HG03139 (cell line): ENCODE data around the gene MID1.

Experiments
- ATAC-seq: cut with Tn5 transposase; IDR thresholded peaks from one replicate; pipeline ENCODE4 v1.9.1; 2021; ENCODE audit not compliant: unreplicated experiment

Gene MID1

DNA sequence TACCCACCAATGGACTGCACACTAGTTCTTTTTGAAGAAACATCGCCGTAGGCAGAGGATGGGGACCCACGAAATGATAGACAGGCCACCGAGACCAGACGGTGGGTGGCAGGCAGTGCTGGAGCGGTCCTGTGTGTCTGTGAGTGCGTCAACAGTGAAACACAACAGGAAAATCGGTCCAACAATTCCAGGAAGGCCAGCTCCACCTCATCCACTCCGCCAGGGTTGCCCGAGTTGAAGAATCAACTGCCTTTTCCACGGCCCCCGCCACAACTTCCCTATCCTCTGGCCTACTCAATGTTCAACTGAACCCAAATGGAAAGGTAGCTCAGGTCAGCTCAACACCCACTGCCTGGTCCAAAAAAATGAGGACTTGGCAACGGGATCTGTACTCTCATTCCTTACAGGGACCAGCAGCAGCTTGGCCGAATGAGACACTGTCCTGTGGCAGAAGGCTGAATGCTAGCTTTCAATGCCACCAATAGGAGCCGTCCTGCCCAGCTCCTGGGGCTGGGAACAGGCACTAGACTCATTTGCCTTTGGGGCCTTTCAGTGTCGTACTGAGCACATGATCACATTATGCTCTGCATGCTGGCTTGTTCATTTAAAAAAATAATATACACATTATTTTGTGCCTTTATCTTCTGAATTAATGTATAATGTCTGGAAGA, 43.5 kb downstream of the MID1 start:
- no peak for ATAC-seq

DNA sequence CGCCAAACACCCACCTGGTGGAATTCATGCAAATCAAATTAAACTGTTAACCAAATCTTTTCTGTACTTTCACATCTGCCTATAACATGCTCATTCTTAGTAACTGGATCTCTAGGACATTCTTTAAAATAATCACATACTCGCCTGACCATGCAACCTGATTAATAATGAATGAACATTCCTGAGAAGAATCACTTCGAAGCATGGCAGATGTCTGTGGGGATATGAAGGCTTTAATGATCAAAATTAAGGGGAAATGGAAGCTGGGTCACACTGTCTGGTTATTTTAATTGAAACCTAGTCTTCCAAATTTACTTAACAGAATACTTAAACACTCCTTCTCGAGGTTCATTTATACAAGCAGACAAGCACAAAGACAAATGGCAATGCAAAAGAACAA, 44.2 kb downstream of the MID1 start:
- no peak for ATAC-seq

DNA sequence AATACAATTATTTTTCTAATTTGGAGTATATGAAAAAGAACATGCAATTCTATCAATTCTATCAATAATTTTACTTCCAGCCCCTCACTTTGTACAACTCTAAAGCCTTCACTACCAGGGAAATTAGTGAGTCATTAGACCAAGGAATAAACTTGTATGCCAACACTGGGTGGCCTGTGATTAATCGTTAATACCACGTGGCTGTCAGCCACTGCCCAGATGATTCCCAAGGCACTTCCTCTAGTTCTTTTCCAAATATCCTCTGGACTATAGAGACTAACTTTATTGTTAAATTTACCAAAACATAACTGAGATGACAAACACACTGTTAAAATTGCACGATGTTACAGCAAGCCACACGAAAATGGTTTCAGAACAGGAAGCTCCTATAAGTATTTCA, 45.7 kb downstream of the MID1 start:
- ATAC-seq = no peak

DNA sequence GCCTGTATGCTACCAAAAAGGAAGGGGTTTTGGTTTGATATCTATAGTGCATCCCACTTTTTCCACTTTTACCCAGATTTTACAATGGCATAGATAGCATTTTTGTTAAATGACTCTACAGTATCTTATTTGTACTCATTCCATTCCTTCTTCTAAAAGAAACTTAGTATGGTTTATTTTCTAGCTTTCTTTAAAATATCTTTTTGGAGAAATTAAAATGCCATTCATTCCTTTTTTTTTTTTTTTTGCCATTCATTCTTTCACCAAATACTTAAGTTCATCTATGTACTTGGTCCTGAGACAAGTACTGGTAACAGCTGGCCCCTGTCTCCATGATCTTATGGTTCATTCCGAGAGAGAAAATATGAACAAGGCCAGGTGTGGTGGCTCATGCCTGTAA, 49.1 kb downstream of the MID1 start:
- no peak for ATAC-seq

DNA sequence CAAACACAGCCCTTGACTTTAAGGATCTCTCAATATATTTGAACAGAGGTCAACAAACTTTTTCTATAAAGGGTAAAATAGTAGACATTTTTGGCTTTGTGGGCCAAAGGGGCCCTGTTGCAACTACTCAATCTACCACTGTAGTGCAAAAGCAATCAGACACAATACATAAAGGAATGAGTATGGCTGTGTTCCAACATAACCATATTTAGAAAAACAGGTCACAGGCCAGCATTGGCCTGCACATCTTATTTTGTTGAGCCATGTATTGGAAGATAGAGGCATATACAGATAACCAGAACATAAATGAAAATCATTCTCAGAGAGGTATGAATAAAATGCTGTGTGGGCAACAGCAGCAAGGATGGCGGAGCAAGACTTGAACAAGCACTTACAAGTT, 49.8 kb downstream of the MID1 start:
- ATAC-seq = no peak

DNA sequence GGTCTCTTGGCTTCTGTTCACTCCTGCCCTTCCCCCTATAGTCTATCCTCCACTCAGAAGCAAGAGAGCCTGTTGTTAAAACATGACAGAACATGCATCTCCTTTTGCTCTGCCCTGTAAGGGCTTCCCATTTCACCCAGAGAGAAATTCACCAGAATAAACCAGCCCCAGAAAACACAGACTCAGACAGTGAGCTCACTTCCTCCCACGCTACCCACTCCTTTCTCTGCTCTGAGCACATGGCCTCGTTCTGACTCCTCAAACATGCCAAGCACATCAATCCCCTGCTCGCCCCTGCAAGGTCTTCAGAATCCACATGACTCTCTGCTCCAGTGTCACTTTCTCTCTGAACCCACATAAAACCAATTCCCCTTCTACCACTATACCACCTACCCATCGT, 50.4 kb downstream of the MID1 start:
- no peak for ATAC-seq

DNA sequence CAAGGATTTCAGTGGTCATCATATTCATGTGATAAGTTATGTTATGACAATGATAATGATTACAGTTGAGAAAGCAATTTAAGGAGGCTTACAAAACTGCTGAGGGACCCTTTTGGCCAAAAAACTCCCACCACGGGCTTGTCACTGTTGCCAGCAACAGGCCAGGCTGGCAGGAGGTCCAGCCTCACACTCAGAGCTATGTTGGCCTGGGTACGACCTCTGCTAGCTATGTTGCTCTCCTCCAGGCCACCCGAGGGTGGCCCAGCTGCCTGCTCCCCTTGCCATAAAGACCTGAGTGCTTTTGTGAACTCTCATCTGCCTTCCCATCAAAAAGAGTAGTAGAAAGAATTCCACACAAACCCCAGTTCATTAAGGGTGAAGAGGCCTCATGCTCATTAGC, 52.0 kb downstream of the MID1 start:
- ATAC-seq = no peak

DNA sequence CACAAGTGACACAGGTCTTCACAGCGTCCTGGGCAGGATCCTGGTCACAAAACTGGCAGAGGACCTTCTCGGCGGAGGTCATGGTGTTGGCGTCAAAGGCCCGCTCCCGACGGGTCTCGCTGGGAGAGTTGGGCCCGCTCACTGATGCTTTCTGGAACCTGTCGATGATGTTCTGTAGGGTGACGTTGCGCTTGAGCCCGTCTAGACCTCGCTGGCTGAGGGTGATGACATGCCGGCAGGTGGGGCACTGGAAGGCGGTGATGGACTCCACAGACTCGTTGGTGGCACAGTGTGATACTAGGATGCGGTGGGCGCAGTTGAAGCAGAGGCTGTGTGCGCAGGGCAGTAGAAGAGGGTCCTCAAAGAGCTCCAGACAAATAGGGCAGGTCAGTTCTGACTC, 53.2 kb downstream of the MID1 start:
- ATAC-seq = no peak

DNA sequence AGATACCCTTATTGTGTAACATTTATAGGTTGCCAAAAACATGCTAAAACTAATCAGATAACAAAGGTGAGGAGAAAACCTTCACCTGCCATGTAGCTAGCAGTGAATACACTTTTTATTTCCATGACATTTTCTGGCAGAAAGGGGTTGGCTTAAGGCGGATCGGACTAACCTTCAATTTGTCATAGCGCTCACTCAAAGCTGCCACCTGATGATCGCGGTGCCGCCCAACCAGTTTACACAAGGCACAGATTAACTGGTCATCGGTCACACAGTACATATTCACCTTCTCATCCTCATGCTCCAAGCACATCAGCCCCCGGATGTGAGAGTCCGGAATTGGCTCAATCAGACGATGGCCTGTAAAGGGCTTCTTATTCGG, 53.7 kb downstream of the MID1 start:
- no peak for ATAC-seq

DNA sequence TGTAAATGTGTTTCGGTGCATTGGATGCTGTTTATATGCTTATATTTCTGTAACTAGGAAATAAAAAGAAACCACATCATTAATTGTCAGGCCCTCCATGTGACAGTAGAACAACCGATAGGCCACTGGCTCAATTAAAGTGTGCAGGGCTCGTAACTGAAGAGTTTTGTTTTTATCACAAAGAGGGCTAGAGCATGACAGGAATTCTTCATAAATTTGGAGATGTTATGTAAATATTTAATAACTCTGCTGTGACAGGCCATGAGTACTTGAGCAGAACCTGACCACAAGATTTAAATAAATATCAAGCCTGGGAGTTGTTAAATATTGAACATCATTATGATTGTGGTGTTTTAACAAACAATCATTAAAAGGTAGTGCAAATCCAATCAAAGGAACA, 55.9 kb downstream of the MID1 start:
- no peak for ATAC-seq

DNA sequence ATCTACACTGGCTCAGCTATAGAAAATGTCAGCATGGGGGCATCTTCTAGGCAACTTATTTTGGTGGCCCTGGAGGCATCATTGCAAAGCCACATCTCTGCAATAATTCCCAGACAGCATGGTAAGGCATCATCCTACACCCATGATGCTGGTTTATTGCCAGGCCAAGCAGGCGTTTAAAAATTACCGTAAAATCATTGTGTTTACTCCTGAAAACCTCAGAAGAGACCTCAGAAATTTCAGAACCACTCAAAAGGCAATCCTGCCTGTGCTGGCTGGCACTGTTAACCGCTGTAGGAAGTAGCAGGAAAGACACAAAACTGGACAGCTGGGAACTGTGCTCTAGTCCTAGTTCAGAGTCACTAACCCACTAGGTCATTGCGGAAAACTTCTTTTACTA, 63.2 kb downstream of the MID1 start:
- ATAC-seq = no peak

DNA sequence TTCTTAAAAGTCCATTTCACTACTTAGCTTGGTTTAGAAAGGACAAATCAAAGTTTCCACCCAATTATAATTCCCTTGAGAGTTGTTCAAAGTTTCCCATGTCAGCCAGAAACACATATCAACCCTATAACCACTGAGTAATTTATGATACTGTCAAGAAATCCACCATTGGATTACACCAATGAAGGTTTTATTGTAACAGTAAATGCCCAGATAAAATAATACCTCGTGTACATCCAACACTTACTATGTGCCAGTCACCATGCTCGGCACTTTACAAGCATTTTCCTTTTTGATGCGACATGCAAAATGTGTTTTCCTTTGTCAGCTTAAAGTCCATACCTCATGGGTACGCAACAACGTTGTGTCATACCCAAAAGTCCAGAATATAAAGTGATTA, 64.0 kb downstream of the MID1 start:
- no peak for ATAC-seq

DNA sequence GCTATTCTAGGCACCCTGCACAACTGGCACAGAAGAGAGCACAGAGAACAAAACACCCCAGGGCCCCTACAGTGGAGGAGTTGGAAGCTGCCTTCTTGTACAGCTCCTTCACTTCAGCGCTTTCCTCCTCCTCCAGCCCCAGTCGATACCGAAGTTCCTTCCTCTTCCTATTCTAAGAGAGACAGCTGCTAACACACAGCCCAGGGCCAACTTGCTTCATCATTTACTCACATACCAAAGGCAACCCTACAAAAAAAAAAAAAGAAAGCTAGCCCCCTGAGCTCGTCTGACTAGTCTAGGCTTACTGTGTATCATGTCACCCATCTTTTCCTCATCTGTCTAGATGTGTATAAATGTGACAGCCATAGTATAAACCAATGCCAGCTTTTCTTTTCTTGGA, 64.5 kb downstream of the MID1 start:
- no peak for ATAC-seq

DNA sequence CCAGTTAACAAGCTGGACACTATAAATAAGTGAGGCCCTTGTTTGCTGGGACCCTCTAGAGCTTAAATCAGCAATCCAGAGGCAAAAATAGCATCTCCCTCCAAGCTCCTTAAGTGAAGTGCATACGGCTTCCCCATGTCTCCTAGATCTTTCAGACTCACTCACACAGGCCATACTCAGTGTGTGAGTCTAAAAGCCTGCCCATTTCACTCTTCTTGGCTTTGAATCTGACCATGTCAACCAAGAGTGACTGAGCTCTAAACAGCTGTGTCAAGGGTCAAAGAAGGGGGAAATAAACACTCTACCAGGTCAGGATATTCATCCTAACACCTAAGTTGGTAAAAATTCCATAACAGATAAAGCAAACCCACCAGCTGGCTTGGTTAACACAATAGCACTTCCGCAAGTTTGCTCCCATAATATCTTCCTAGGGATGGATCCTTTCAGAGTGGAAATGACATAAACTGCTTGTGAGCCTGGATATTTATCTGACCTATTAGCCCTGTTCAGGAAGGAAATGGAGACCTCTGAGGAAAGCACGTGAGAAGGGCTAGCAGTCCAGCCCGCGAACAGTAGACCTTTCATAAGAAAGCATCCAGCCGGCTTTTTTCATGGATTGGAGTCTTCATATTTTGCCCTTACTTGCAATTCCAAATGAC, 65.6 kb downstream of the MID1 start:
- ATAC-seq = no peak

DNA sequence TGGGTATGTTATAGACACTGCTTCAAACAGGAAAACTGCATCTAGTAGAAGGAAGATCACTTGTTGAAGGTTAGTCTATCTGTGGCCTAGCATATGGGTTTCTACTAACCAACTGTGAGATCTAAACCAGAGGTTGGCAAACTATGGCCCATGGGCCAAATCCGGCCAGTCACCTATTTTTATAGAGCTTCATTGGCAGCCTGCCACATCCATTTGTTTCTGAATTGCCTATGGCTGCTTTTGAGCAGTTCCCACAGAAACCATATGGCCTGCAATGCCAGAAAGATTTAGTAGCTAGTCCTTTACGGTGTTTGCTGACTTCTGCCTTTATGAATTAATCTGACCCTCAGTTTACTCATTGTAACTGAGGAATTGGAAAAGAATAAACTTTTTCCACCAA, 71.1 kb downstream of the MID1 start:
- no peak for ATAC-seq

DNA sequence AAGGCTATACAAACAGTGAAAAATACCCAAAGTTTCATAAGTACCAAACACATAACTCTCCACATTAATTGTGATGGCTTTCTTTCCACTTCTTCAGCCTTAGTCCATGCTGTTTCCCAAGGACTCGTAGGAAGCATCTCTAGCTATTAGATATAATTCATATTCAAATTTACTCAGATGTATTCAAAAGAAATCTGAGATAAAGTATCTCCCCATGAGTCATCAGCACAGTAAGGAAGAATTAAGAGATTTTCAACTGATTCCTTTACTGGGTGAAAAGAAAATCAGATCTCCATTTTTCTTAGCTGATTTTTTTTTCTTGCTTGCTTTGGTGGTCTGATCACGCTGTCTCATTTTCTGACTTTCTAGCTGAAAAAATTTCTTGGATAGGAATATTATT, 71.7 kb downstream of the MID1 start:
- no peak for ATAC-seq

DNA sequence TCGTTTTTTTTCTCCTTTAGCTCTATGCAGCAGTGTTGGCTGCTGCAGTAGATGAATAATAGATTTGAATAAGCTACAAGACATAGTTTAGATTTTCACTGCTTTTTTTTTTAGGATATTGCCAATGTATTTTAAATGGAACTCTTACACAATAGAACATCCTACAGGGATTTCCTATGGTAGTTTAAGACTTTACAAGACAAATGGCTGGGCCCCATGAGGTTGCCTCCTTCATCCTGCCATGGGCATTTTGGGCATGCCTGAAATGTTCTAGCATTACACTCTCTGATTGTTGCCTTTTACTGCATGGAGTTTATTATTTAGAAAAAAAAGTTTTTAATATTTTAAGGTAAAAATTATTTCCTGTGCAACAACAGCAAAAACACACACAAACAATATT, 74.5 kb downstream of the MID1 start:
- ATAC-seq = no peak

DNA sequence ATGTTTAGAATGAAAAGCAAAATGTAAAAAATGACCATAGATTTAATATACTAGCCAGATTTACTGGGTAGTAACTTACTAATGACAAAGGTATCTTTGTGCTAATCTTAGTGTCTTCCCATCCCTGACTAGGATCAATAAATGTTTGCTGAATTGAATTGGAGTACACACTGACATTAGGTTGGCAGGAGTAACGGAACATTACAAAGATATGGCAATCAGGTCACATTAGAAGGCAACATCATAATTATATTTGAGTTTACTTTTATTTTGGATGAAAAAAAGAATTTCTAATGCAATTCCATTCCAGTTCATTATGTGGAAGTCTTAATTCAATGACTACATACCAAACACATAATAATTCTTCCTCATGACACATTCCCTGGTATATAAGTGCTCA, 77.8 kb downstream of the MID1 start:
- no peak for ATAC-seq

DNA sequence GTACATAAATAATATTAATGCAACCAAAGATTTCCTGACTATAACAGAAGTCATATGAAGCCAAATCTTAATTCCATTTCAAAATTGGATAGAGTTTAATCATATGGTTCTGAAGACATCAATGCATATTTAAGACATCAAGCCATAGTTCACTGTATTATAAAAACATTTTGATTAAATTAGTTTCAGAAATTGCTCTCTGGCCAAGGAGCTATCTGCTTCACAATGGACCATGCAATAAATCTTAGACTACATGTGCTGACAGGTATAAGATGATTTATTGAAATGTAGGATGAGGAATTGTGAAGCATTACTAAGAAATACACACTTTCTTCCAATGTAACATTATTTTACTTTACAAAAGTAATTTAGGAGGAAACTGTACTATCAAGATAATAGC, 81.6 kb downstream of the MID1 start:
- no peak for ATAC-seq

DNA sequence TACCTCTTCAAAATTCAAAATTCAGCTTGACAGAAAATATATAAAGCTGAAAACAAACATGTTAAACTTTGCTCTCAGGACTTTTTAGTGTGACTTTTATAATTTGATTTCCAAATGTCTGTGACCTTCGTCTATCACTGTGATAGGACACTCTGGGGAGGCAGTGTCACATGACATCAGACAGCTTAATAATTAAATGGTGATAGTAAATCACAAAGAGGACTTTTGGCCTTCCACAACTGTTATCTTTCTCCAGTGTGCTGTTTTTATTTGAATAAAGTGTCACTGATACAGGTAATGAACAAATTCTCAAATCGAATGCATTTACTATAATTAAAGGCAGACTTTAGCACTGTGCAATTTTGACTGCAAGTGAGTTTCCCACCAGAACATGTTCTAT, 83.1 kb downstream of the MID1 start:
- no peak for ATAC-seq

DNA sequence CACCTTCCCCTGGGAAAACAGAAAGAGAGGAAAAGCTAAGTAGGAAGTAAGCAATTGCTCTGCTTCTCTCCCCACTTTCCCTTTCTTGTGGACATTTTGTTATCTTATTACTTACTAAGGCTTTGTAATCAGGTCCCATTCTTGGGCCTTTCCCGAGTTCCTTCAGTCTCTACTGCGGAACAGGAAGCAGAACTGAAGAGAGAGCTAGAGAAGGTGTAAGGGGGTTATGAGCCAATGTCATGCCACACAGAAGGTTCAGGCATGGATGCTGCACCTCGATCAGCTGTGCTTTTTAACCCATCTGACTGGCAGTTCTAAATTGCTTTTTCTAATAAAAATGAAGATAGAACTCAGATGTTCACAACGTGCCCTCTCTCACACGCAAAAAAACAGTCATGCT, 83.6 kb downstream of the MID1 start:
- no peak for ATAC-seq

DNA sequence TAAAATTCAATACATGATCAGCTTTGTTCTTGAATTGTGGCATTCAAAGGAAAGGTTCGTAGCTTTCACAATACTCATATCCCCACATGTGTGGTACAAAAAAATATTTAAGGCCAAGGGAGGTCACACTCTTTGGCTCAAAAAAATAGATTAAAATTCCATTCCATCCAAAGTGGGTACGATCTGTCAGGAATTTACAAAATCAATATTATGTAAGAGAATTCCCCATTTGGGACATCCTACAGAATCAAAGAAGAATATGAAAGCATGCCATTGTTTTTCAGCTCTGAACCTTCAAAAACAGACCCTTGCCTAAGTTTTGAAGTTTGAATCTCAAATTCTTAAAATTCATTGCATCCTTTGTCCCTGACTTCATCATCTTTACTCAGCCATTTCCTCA, 85.8 kb downstream of the MID1 start:
- no peak for ATAC-seq

DNA sequence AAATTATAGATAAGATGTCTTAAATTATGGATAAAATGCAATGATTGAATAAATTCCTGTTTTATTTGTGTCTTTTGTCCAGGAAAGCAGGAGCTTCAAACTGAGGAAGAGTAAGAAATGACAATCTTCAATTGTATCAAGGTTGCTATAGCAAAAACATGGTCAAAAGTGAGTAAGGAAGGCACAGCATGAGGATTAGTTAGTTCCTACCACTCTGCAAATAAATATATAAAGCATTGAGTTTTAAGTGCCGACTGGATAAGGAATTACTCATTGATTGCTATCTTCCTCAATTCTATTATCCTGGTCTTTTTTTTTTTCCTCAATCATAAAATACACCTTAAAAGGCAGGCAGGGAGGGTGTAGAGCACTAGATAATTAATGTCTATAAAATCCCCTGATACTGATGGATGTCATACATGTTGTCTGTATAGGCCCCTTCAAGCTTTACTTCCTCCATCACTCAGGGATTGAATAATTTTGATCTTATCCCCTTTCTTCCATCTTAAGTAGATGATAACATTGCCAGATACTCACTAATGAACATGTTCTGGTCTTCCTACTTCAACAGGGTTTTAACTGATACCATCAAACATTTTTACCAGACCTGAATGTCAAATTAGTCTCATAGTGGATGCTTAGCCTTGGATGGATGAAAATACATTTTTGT, 86.6 kb downstream of the MID1 start:
- no peak for ATAC-seq
